Cardiac muscle cell (in vitro differentiated cells and primary cell): ENCODE results near the gene KBTBD13. TPM values are rescaled to one million over a fixed set of nuclear protein-coding genes. Genes with fewer than 3 reads are reported as not detected.

Experiments used
- DNase-seq, 2 donors: peaks; one replicate each; pipeline versions ENCODE4 v3.0.0 to v3.0.0-alpha.2; 2010 to 2017; ENCODE audit warnings: low read depth in 1 of 2, low spot score in 1 of 2
- H3K27ac ChIP-seq: fragments of 200-600 bp; sonication (generic); 2 replicates; pipeline ENCODE4 v1.5.1; 2016
- H3K27me3 ChIP-seq: fragments of 200-600 bp; sonication (generic); 2 replicates; pipeline ENCODE4 v1.6.0; 2016; ENCODE audit warnings: control low read depth
- H3K36me3 ChIP-seq: fragments of 200-600 bp; sonication (generic); 2 replicates; pipeline ENCODE4 v1.5.1; 2016; ENCODE audit warnings: control low read depth
- H3K4me1 ChIP-seq: fragments of 200-600 bp; sonication (generic); 2 replicates; pipeline ENCODE4 v1.8.1; 2017; ENCODE audit warnings: low read depth, mild to moderate bottlenecking, mixed run types
- H3K4me3 ChIP-seq: fragments of 200-600 bp; sonication (generic); 2 replicates; pipeline ENCODE4 v1.5.1; 2016; ENCODE audit warnings: mild to moderate bottlenecking
- H3K9me3 ChIP-seq: fragments of 200-600 bp; sonication (generic); 2 replicates; pipeline ENCODE4 v1.5.1; 2017; ENCODE audit warnings: low read depth, mild to moderate bottlenecking, control low read depth
- polyA plus RNA-seq: library from polyadenylated mRNA; unstranded; fragments of >200 nt; fragmentation: Nextera tagmentation; extraction: Ambion mirVana; gene quantifications from 2 replicates; pipeline ENCODE4 v1.2.1, GENCODE V29; 2016
- total RNA-seq: library from RNA; depleted of rRNA; stranded (reverse); fragments of >200 nt; gene quantifications from 2 replicates; pipeline ENCODE4 v1.2.3, GENCODE V29; 2016
- TF ChIP-seq, protein P1 (sequence below): IDR thresholded peaks from 2 replicates; pipeline ENCODE4 v1.5.1; 2012; ENCODE audit warnings: low read depth, mild to moderate bottlenecking, low read length

Gene KBTBD13
- total and polyA plus RNA-seq, 2 experiments from 2014 or later, result 4.8 to 5.0 TPM

GRCh38 chr15:65084500-65085206 is 8.1 kb downstream of the KBTBD13 start:
- H3K27me3 ChIP-seq, result no peaks in the 10 kb centered on the region
- peaks cover 48% of the 10 kb centered on the region for H3K4me1 ChIP-seq

DNA sequence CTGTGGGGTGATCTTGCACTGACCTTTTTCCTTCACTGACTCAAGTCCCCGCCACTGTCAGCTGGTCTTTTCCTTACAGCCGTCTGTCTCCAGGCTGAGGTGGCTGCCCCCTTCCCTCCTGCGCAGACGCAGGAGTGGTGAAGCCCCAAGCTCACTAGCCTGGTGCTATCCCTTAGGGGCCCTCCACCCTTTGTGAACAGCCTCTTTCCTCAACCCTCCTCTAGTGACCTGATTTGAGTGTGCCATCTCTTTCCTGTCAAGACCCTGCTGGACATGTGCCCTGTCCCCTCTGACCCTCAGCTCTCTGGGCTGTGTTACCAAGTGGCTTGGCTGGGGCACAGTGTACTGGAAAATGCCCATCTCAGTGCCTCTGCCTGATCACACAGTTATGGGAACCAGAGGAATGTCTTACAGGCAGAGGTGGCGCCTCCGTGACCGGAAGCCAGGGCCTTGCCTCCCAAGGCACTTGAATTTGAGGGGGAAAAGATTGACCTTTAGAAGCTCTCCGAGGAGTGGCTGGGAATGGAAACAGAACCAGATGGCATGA is 8.7 kb downstream of the KBTBD13 start:
- Histone ChIP-seq H3K4me1 (peaks cover 49% of the 10 kb centered on the region), H3K27me3 (no peaks in the 10 kb centered on the region), H3K27ac (no peak overlapping the region), H3K4me3 (no peak overlapping the region), H3K36me3 (no peaks in the 10 kb centered on the region), H3K9me3 (no peaks in the 10 kb centered on the region)
- TF ChIP-seq, protein P1, sequence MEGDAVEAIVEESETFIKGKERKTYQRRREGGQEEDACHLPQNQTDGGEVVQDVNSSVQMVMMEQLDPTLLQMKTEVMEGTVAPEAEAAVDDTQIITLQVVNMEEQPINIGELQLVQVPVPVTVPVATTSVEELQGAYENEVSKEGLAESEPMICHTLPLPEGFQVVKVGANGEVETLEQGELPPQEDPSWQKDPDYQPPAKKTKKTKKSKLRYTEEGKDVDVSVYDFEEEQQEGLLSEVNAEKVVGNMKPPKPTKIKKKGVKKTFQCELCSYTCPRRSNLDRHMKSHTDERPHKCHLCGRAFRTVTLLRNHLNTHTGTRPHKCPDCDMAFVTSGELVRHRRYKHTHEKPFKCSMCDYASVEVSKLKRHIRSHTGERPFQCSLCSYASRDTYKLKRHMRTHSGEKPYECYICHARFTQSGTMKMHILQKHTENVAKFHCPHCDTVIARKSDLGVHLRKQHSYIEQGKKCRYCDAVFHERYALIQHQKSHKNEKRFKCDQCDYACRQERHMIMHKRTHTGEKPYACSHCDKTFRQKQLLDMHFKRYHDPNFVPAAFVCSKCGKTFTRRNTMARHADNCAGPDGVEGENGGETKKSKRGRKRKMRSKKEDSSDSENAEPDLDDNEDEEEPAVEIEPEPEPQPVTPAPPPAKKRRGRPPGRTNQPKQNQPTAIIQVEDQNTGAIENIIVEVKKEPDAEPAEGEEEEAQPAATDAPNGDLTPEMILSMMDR, result no peak
- DNase-seq, result no peak

More at GRCh38 chr15:65084500-65085206, 8.1 kb downstream of the KBTBD13 start:
- no peak overlapping the region for H3K4me3 ChIP-seq
- H3K36me3 ChIP-seq, result no peaks in the 10 kb centered on the region
- H3K27ac ChIP-seq, result no peak overlapping the region
- no peak for DNase-seq
- H3K9me3 ChIP-seq, result no peaks in the 10 kb centered on the region
- TF ChIP-seq, protein P1, result no peak

DNA sequence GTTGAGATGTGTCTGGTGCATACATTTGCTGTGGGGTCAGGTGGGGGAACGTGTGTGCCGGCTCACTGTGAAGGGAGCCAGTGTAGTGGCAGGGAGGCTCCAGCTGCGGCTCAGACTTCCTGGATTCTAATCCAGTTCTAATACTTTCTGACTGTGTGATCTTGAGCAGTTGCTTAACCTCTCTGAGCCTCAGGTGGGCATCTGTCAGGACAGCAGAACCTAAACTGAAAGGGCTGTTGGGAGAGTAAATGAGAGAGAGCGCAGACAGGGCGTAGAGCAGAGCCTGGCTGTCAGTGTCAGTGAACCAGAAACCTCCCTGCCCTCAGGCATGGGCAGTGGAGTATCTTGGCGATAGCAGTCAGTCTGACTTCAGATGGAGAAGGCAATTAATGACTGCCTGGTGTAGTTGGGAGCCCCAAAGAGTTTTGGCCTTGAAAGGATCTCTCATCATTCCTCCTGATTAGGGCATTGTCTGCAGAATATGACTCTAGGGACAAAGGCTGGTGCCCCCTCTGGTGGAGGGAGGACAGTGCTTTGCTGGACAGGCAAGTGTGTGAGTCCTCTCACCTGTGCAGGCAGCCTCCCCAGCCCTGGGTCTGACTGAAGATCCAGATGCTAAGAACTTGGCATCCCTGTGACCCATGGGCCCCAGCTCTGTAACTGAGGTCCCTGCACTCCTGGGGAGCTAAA is 9.6 kb downstream of the KBTBD13 start:
- H3K9me3 ChIP-seq, result no peaks in the 10 kb centered on the region
- no peak overlapping the region for H3K4me3 ChIP-seq
- no peaks in the 10 kb centered on the region for H3K36me3 ChIP-seq
- peaks cover 43% of the 10 kb centered on the region for H3K4me1 ChIP-seq
- H3K27ac ChIP-seq, result no peak overlapping the region
- peak in 1 of 2 donors; percentile 62 for DNase-seq
- TF ChIP-seq, protein P1, result peak; percentile 45
- H3K27me3 ChIP-seq, result no peaks in the 10 kb centered on the region

DNA sequence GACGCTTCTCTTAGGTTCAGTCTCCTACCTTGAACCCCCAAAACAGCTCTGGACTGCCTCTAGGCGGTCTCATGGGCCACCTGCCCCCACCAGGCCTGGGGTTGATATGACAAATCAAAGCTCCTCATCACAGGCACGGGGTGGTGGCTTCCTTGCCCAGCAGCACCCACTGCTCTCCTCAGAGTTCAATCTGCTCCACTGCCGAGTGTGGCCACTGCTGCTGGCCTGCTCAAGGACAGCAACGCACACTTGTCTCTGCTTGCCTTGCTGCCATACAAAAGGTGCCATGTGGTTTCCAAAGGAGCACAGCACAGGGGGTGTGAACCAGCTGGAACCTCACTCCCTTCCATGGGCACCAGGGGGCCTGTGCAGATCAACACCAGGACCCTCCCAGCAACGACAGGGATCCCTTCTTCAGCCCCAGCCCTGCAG is 10.2 kb downstream of the KBTBD13 start:
- Histone ChIP-seq H3K36me3 (no peaks in the 10 kb centered on the region), H3K27ac (no peak overlapping the region), H3K9me3 (no peaks in the 10 kb centered on the region), H3K4me1 (peaks cover 39% of the 10 kb centered on the region), H3K4me3 (no peak overlapping the region), H3K27me3 (no peaks in the 10 kb centered on the region)
- TF ChIP-seq, protein P1, result no peak
- DNase-seq, result no peak

- Histone ChIP-seq H3K27ac (peak overlapping the region; percentile 30), H3K36me3 (no peaks in the 10 kb centered on the region), H3K4me1 (peaks cover 32% of the 10 kb centered on the region), H3K4me3 (no peak overlapping the region), H3K9me3 (no peaks in the 10 kb centered on the region), H3K27me3 (no peaks in the 10 kb centered on the region)
- DNase-seq, result no peak
- TF ChIP-seq, protein P1, result no peak
Observed at GRCh38 chr15:65087411-65087810, 10.9 kb downstream of the KBTBD13 start.
